Testis (tissue), 2 donors: ENCODE measurements around the gene TMEM191C.
"Not testable (repeated sequence)": the region's sequence is repeated elsewhere in the genome, so short reads cannot be mapped to it uniquely, and the experiment has no call there.

Experiments used
- POLR2A ChIP-seq: fragments of 450-650 bp; IDR thresholded peaks from one replicate; pipeline ENCODE4 v1.6.1; 2017; ENCODE audit warnings: antibody characterized with exemption, mild to moderate bottlenecking, moderate library complexity
- TF ChIP-seq, protein P1 (sequence below), 3 experiments: fragments of 450-650 bp in 2 of 3; fragments of 200-600 bp in 1 of 3; sonication (generic) in 1 of 3; IDR thresholded peaks; one replicate each; pipeline ENCODE4 v1.5.1; 2016 to 2019; ENCODE audit warnings: antibody characterized with exemption in 3 of 3, mild to moderate bottlenecking in 2 of 3, moderate library complexity in 1 of 3

DNA sequence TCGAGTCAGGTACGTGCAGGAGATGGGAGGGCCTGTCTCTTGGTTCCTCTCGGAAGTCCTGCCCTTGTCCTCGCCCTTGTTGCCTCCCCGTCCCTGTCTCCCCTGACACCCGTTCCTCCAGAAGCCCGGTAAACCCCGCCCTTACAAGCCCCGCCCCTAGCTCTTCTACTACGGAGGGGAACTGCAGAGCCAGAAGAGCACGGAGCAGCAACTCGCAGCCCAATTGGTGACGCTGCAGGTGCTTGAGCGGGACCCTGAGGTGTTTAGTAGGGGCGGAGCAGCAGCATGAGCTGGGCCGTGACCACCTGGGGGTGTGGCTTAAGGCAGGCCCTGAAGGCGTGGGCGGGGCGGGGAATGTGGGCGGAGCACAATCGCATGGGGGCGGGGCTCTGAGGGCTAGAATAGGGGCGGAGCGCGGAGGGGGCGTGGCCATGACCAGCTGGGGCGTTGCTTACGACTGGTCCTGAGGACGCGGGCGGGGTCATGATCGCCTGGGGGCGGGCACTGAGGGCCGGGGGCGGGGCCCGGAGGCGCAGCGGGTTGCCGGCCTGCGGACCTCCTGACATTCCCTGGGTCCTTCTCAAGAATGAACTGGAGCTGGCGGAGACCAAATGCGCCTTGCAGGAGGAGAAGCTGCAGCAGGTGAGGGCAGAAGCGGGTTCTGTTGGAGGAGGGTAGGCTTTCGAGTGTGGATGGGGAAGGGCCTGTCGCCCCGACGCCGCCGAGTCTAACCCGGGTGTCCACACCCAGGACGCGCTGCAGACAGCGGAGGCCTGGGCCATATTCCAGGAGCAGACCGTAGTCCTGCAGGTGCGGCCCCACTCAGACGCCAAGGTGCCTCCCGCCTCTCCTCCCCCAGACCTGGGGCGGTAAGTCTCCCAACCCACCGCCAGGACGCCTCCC lies 1.3 kb downstream of the TMEM191C start:
- TF ChIP-seq POLR2A: not testable (repeated sequence)
- TF ChIP-seq, protein P1, sequence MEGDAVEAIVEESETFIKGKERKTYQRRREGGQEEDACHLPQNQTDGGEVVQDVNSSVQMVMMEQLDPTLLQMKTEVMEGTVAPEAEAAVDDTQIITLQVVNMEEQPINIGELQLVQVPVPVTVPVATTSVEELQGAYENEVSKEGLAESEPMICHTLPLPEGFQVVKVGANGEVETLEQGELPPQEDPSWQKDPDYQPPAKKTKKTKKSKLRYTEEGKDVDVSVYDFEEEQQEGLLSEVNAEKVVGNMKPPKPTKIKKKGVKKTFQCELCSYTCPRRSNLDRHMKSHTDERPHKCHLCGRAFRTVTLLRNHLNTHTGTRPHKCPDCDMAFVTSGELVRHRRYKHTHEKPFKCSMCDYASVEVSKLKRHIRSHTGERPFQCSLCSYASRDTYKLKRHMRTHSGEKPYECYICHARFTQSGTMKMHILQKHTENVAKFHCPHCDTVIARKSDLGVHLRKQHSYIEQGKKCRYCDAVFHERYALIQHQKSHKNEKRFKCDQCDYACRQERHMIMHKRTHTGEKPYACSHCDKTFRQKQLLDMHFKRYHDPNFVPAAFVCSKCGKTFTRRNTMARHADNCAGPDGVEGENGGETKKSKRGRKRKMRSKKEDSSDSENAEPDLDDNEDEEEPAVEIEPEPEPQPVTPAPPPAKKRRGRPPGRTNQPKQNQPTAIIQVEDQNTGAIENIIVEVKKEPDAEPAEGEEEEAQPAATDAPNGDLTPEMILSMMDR (IDR thresholded peaks at IDR 0.05): not testable (repeated sequence)
